Activated CD4-positive, alpha-beta T cell treated with anti-CD3 and anti-CD28 coated beads, Interleukin-2, amount 50 U/mL, for 4 hours (primary cell): Measurements from ENCODE around the gene MGMT.

Source experiments
- DNase-seq, 2 experiments: peaks; one replicate each; pipeline ENCODE4 v3.0.0-alpha.2; 2020

The MGMT gene

GRCh38 chr10:129497013-129497412, 30.0 kb downstream of the MGMT start:
- no peak for DNase-seq

GRCh38 chr10:129498680-129499079, 31.6 kb downstream of the MGMT start:
- DNase-seq, result no peak

GRCh38 chr10:129500617-129501339, 33.7 kb downstream of the MGMT start:
- no peak for DNase-seq

GRCh38 chr10:129501652-129502436, 34.8 kb downstream of the MGMT start:
- no peak for DNase-seq

GRCh38 chr10:129502448-129502847, 35.4 kb downstream of the MGMT start:
- no peak for DNase-seq

- DNase-seq, result no peak
These were observed 38.5 kb downstream of the MGMT start for GRCh38 chr10:129505500-129506075.

GRCh38 chr10:129506101-129506797, 39.2 kb downstream of the MGMT start:
- no peak for DNase-seq

GRCh38 chr10:129507216-129507889, 40.3 kb downstream of the MGMT start:
- DNase-seq, result no peak

GRCh38 chr10:129509155-129509554, 42.1 kb downstream of the MGMT start:
- DNase-seq, result no peak

- DNase-seq, result no peak
These were observed 42.8 kb downstream of the MGMT start for GRCh38 chr10:129509835-129510234.

GRCh38 chr10:129511086-129511485, 44.0 kb downstream of the MGMT start:
- no peak for DNase-seq

GRCh38 chr10:129511758-129512157, 44.7 kb downstream of the MGMT start:
- no peak for DNase-seq

- no peak for DNase-seq
These were observed 46.3 kb downstream of the MGMT start for GRCh38 chr10:129513312-129513711.

- no peak for DNase-seq
These were observed 47.8 kb downstream of the MGMT start for GRCh38 chr10:129514568-129515451.

GRCh38 chr10:129516846-129517679, 50.0 kb downstream of the MGMT start:
- no peak for DNase-seq

- DNase-seq, result no peak
These were observed 50.6 kb downstream of the MGMT start for GRCh38 chr10:129517680-129518057.

GRCh38 chr10:129518793-129519192, 51.8 kb downstream of the MGMT start:
- DNase-seq, result no peak

GRCh38 chr10:129520440-129521080, 53.5 kb downstream of the MGMT start:
- no peak for DNase-seq

GRCh38 chr10:129521161-129522025, 54.4 kb downstream of the MGMT start:
- DNase-seq, result no peak
